A673 (cell line): ENCODE measurements around the gene NR2C2. TPM values are rescaled to one million over a fixed set of nuclear protein-coding genes. Genes with fewer than 3 reads are reported as not detected.

ENCODE experiments used
- BruUV-seq: library from RNA; stranded (reverse); fragments of 400-500 nt; replicated peaks from 2 replicates; lab custom pipeline; 2021; lab: Mats Ljungman, UMichigan
- CTCF ChIA-PET: fragments of 300-600 bp; sonication (Branson Sonifier 250); formaldehyde crosslinking; loops from one replicate; lab custom pipeline; 2022; ENCODE audit warnings: antibody characterized with exemption; lab: Charles Lee
- POLR2A ChIA-PET: fragments of 300-600 bp; sonication (Branson Sonifier 250); formaldehyde crosslinking; loops from one replicate; lab custom pipeline; 2022; ENCODE audit warnings: antibody characterized with exemption; ENCODE audit not compliant: low non-redundant PET; lab: Charles Lee
- DNase-seq: peaks from one replicate; pipeline ENCODE4 v3.0.0-alpha.2; 2015; ENCODE audit warnings: low spot score
- H3K27ac ChIP-seq: fragments of 200-600 bp; sonication (generic); 2 replicates; pipeline ENCODE4 v1.5.1; 2016; ENCODE audit warnings: mixed run types, low read depth, mild to moderate bottlenecking, mixed read lengths, antibody characterized with exemption, low read length; ENCODE audit not compliant: poor library complexity, severe bottlenecking
- H3K27me3 ChIP-seq: fragments of 200-600 bp; sonication (generic); replicated peaks from 2 replicates; pipeline ENCODE4 v1.6.1; 2017; ENCODE audit warnings: mixed run types, low read depth, mild to moderate bottlenecking, mixed read lengths, antibody characterized with exemption, low read length; ENCODE audit not compliant: insufficient read depth, poor library complexity
- H3K36me3 ChIP-seq: fragments of 200-600 bp; sonication (generic); 2 replicates; pipeline ENCODE4 v1.6.1; 2016; ENCODE audit warnings: mixed run types, mild to moderate bottlenecking, mixed read lengths, antibody characterized with exemption, low read length; ENCODE audit not compliant: insufficient read depth, poor library complexity, severe bottlenecking
- H3K4me1 ChIP-seq: fragments of 200-600 bp; sonication (generic); 2 replicates; pipeline ENCODE4 v1.6.1; 2017; ENCODE audit warnings: mixed run types, mild to moderate bottlenecking, mixed read lengths, antibody characterized with exemption, low read length; ENCODE audit not compliant: insufficient read depth, poor library complexity, severe bottlenecking
- H3K4me3 ChIP-seq: fragments of 200-600 bp; sonication (generic); 2 replicates; pipeline ENCODE4 v1.5.1; 2016; ENCODE audit warnings: low read depth, mixed run types, mild to moderate bottlenecking, mixed read lengths, low read length; ENCODE audit not compliant: poor library complexity, severe bottlenecking
- H3K9me3 ChIP-seq: fragments of 200-600 bp; sonication (generic); 2 replicates; pipeline ENCODE4 v1.6.1; 2016; ENCODE audit warnings: mixed run types, low read depth, mild to moderate bottlenecking, mixed read lengths, antibody characterized with exemption, low read length; ENCODE audit not compliant: poor library complexity, severe bottlenecking
- CTCF ChIP-seq: fragments of 300-800, 200-600 bp; sonication (generic); conservative IDR thresholded peaks from 2 replicates; pipeline ENCODE4 v1.5.1; 2017; ENCODE audit warnings: low read depth, mild to moderate bottlenecking, antibody characterized with exemption, low read length, moderate library complexity, mixed read lengths
- EZH2 ChIP-seq: fragments of 200-600 bp; sonication (generic); IDR thresholded peaks from 2 replicates; pipeline ENCODE4 v1.6.1; 2017; ENCODE audit warnings: borderline replicate concordance, low read depth, mild to moderate bottlenecking, mixed read lengths, antibody characterized with exemption, low read length; ENCODE audit not compliant: poor library complexity, severe bottlenecking
- intact Hi-C: fragments of 100-400 bp; cut with micrococcal nuclease; formaldehyde crosslinking; loops from one replicate; pipeline ENCODE4 v1.10.0; 2022; ENCODE audit not compliant: unreplicated experiment
- total RNA-seq: library from RNA; stranded (reverse); gene quantifications from 2 replicates; pipeline ENCODE4 v1.2.3, GENCODE V29; 2021

NR2C2 gene
- total RNA-seq, 1 experiment from 2014 or later = 56.5 TPM

GRCh38 chr3:14921811-14922705, 25.3 kb upstream of the NR2C2 start:
- no peaks in the 10 kb centered on the region for H3K27me3 ChIP-seq
- no peak overlapping the region for H3K4me3 ChIP-seq
- TF ChIP-seq CTCF (no peak), EZH2 (no peak)
- no peaks in the 10 kb centered on the region for H3K9me3 ChIP-seq
- no peaks in the 10 kb centered on the region for H3K36me3 ChIP-seq
- DNase-seq = no peak
- H3K27ac ChIP-seq = no peak overlapping the region
- intact Hi-C loops = loop anchor here (1.0 to 5.0 kb wide), 7 partner anchors 131 to 1265 kb away; no protein-coding TSS in a partner anchor
- ChIA-PET POLR2A (no interaction called here), CTCF (interaction anchor here (0.5 to 3.0 kb wide), 6 partner anchors 131 to 1026 kb away, joined by 3 to 20 read pairs (median 4); no protein-coding TSS in a partner anchor)
- H3K4me1 ChIP-seq = no peaks in the 10 kb centered on the region
- no TSS peak for BruUV-seq

GRCh38 chr3:14922863-14923262, 24.5 kb upstream of the NR2C2 start:
- H3K27me3 ChIP-seq = no peaks in the 10 kb centered on the region
- ChIA-PET CTCF (no interaction called here), POLR2A (no interaction called here)
- no TSS peak for BruUV-seq
- H3K27ac ChIP-seq = no peak overlapping the region
- no peaks in the 10 kb centered on the region for H3K36me3 ChIP-seq
- H3K4me3 ChIP-seq = no peak overlapping the region
- no peak for TF ChIP-seq EZH2
- no peak for TF ChIP-seq CTCF
- DNase-seq = no peak
- no peaks in the 10 kb centered on the region for H3K4me1 ChIP-seq
- intact Hi-C loops = loop anchor here (5.0 kb wide), 4 partner anchors 416 to 1266 kb away; no protein-coding TSS in a partner anchor
- H3K9me3 ChIP-seq = no peaks in the 10 kb centered on the region

- H3K27me3 ChIP-seq = no peaks in the 10 kb centered on the region
- ChIA-PET CTCF (no interaction called here), POLR2A (interaction anchor here (0.5 kb wide), 1 partner anchor 23 kb away, joined by 6 read pairs; no protein-coding TSS in a partner anchor)
- BruUV-seq = no TSS peak
- intact Hi-C loops = loop anchor here (5.0 kb wide), 4 partner anchors 416 to 1266 kb away; no protein-coding TSS in a partner anchor
- no peak for TF ChIP-seq EZH2
- no peak for TF ChIP-seq CTCF
- no peak for DNase-seq
- no peaks in the 10 kb centered on the region for H3K9me3 ChIP-seq
- H3K4me3 ChIP-seq = no peak overlapping the region
- H3K27ac ChIP-seq = no peak overlapping the region
- H3K4me1 ChIP-seq = no peaks in the 10 kb centered on the region
- H3K36me3 ChIP-seq = no peaks in the 10 kb centered on the region
Measured at GRCh38 chr3:14923476-14923875, 23.9 kb upstream of the NR2C2 start.
